GM23248 (cell line): ENCODE measurements around the gene PCDHB10.

Experiments used
- EZH2 ChIP-seq: fragments of 200-600 bp; sonication (generic); IDR thresholded peaks from 2 replicates; pipeline ENCODE4 v1.6.1; 2018; ENCODE audit warnings: antibody characterized with exemption, mild to moderate bottlenecking; ENCODE audit not compliant: insufficient read depth, poor library complexity, severe bottlenecking
- EZH2phosphoT487 ChIP-seq: fragments of 200-600 bp; sonication (generic); IDR thresholded peaks from 2 replicates; pipeline ENCODE4 v1.6.1; 2018; ENCODE audit warnings: antibody characterized with exemption, moderate library complexity, mild to moderate bottlenecking, low read depth; ENCODE audit not compliant: insufficient read depth

GRCh38 chr5:141155540-141156374 lies 36.4 kb upstream of the PCDHB10 start:
- no peak for TF ChIP-seq EZH2
- TF ChIP-seq EZH2phosphoT487: no peak
